HG02588 (cell line): ENCODE results near the gene USHBP1.
A peak's percentile ranks its signal among the peaks of the same experiment; 100 is the strongest.

ENCODE experiments used
- ATAC-seq: cut with Tn5 transposase; IDR thresholded peaks from one replicate; pipeline ENCODE4 v1.9.1; 2021; ENCODE audit warnings: mild to moderate bottlenecking, moderate library complexity; ENCODE audit not compliant: unreplicated experiment

The USHBP1 gene

DNA sequence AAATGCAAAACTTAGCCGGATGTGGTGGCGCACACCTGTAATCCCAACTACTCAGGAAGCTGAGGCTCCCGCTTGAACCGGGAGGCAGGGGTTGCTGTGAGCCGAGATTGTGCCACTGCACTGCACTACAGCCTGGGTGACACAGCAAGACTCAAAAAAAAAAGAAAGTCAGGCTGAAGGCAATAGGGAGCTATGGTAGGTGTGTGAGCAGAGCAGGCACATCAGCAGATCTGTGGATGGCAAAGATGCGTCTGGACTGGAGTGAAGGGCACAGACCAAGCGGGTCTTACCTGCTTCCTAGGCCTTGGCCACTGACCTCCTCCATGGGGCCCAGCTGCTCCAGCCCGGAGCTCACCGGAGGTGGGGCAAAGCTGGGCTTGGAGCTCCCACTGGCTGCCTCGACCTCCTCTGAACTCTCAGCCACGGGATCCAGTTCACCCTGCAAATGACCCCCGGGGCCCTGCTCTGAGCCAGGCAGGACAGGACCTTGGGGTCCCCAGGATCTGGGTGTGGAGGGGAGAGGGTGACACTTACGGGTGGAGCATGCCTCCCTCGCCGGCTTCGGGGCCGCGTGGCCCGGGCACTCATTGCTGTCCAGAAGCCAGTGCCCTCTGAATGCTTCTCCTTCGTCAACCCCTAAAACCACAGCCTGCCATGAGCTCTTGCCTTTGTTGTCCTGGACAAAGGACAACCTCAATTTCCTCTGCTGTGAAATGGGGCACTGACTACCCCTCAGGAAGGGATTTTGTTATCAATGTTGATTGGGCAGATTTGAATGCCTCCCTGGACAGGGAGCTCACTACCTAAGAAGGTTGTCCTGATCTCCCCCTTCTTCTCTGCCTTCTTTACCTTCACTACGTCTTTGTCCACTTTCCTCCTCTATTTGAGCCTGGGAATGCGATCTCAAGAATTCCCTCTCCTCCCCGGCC lies 569 bp downstream of the USHBP1 start:
- no peak for ATAC-seq

DNA sequence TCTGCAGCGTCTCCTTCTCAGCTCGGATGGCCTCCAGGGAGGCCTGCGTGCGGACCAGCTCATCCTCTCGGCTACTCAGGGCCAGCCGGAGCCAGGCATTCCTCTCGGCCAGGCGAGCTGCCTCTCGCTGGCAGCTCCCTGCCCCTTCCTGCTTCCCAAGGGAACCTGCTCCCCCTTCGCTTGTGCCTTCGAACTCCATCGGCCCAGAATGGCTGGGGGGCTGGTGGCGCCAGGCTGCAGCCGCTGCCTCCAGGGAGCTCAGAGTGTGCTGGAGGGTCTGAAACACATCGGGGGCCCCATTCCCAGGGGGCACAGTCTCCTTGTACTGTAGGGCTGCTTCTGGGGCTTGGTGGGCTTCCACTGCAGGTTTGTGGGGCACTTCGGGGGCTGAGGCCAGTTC lies 2.0 kb downstream of the USHBP1 start:
- ATAC-seq = no peak

DNA sequence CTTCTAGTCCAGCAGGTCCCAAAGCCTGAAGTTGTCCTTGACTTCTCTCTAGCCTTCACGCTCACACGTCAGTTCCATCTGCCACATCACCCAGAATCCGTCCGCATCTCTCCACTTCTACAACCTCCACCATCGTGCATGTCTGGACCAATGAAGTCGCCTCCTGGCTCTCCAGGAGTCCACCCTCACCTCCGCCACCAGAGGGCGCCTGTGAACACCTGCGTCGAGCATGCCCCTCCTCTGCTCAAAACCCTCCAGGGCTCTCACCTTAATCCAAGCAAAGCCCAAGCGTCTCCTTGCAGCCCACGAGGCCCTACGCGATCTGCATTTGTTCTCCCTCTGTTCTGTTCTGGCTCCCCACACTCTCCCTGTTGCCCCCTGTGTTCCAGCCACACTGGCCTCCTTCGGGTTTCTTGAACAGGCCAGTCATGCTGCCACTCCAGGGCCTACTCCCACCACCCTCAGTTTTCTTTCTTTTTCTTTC lies 3.7 kb downstream of the USHBP1 start:
- peak; percentile 75 for ATAC-seq

DNA sequence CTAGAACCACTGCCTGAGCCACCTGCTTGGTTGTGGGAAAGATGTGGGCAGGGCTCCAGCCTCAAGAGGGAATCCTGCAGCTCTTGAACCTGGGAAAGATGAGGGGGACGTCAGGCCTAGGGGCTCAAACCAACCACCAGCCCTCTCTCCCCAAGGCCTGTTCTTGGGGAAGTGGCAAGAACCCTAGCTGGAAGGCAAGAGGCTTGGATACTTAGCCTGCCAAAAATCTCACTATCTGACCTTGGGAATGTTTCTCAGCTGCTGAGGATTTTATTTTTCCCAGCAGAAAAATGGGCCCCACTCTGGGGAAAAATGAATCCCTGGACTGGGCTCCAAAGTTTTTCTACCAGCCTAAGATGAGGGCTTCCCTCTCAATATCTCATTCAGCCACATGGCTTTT lies 4.6 kb downstream of the USHBP1 start:
- no peak for ATAC-seq

DNA sequence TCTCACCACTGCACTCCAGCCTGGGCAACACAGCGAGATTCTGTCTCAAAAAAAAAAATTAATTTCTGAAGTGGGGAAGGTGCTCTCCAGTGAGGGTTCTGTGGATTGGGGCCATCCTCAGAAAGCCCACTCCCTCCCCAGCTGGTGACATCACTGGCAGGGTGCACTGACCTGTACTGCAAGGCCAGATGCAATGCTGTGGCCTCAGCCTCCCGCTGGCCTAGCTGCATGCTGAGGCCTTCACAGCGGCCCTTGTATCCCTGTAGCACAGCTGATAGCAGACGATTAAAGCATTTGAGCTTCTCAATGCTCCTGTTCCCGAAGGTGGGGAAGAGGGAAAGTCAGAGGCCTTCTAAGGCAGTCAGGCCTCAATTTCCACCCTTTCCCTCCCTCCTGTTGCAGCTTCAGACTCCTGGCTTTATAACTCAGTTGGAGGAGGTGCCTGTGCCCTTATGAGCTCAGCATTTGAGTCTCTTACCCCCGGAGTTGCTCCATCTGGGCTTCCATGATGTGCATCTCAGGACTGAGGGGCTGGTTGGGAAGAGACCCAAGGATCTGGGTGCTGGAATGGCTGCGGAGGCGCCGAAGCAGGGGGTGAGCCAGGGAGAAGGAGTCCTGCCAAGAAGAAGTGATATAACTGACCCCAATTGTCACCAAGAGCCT lies 5.3 kb downstream of the USHBP1 start:
- ATAC-seq = no peak

DNA sequence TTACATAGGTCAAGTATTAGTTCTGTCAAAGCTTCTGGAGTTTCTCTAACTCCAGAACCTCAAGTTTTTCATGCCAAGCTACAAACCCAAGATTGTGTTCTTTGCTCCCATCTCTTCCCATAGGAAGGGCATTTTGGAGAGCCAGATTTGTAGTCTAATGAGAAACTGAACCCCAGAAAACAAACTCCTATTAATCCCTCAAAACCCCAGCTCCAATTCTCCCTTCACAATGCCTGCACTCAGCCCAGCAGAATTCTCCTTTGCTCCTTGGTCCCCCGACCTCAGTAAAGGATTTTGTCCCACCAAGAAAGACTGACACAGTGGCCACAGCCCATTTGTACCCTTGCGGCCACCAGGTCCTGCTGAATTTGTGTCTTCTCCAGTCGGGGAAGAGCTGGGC lies 8.4 kb downstream of the USHBP1 start:
- ATAC-seq = no peak

DNA sequence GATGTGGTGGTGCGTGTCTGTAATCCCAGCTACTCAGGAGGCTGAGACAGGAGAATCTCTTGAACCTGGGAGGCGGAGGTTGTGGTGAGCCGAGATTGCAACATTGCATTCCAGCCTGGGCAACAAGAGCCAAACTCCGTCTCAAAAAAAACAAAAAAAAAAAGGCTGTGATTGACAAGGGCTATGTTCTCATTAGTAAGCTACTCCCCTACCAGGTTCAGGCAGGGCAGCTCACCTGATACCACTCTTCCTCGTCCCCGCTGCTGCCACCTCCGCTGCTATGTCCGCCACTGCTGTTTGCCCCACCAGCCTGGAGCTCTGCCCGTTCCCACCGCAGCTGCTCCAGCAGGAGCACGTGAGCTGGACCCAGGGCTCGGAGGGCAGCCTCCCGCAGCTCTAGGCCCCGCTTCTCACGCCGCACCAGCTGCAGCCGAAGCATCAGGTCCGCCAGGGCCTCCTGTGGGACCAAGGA lies 9.4 kb downstream of the USHBP1 start:
- ATAC-seq = no peak

DNA sequence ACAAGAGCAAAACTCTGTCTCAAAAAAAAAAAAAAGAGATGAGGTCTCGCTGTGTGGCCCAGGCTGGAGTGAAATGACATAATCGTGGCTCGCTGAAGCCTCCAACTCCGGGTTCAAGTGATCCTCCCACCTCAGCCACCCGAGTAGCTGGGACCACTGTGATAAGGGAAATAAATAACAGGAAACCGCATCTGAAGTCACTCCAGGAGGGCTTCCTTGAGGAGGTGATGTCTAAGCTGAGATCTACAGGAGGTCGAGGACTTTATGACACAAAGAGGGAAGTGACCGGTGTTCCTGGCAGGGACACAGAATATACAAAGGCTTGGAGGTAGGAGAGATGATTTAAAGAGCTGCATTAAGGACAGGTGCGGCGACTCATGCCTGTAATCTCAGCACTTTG lies 9.9 kb downstream of the USHBP1 start:
- ATAC-seq = no peak

DNA sequence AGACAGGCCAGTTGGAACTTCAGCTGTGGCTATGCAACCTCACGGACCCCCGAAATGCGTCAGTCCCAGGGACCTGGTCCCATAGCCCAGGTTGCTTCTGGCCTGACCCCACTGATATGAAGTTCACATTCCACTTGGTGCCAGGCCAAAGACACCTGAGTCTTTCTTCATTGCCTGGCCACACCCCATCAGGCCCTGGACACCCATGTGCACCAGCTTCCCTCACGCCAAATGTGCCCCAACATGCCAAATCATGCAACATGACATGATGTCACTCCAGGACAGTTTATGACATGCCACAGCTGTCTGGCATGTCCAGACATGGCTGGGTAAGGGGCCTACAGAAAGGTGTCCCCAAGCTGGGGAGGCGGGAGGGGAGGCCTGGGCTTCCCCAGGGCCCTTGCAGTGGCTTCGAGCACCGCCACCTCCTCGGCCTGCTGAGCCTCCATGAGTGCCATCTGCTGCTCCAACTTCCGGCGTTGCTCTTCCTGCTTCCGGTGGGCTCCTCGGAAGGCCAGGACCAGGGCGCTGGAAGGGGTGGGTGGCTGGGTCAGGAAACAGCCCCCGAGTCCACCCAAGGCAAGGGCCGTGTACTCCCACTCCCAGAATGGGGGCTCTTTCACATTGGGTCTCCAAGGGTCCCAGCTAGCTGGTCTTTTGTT lies 14.5 kb downstream of the USHBP1 start:
- ATAC-seq = no peak

DNA sequence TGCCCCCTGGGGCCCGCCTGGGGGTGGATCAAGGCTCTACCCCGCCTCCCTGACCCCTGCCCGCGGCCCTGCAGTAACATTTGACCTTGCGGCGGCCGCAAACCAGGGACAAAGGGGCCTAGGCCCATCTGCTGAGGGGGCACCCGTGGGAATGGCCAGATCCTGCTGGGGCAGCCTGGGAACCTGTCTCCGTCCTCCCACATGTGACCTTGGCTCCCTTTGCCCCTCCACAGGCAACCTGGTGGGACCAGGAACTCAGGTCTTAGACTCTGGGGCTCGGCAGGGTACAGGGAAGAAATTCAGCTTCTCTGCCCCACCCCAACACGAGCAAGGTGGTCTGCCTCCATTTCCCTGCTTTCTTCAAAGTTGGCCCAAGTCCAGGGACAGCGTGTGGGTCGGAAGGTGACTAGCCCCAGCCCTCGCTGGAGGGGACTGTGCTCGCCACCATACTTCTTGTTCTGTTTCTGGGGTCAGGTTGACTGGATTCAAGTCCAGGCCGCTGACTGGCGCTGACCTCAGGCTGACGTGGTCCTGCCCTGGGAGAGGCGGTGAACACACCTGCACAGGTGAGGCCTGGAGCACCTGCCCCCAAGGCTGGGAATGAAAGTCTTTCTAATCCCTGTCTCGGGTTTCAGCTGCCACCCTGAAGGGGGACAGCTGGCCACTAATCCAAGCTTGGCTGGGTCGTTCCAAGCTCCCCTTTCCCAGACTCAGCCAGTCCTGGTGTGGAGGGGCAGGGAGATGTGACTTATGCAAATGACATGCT lies 16.4 kb downstream of the USHBP1 start:
- ATAC-seq = no peak

DNA sequence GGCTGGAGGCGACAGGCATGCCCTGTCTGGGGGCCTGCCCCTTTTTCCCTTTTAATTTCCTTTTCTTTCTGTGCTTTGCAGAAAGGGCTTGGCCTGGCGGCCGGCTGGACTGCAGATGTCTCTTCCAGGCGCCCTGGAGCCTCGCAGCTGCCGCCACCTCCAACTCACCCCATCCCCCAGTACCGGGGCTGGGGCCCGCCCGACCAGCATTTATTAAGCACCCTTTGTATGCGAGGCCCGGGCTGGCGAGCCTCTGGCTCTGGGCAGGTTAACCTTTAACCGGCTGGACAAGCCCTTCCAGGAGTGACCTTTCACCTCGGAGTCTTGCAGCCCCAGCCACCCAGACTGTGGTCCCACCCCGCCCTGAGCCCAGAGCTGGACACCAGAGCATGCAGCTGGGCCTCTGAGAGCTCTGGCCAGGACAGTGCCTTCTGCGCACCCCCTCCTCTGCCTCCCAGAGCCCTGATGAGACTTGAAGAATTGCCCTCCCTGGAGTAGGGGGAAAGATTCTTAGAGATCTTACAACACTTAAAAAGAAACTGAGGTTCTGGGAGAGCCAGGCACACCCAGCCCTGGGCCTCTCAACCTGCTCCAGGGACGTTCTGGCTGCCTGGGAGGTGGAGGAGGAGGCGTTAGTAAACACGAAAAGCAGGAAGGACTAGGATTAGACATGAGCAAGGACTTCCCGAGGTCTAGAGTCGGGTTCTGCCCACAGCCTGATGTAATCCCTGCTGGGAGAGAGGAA lies 17.7 kb downstream of the USHBP1 start:
- no peak for ATAC-seq

DNA sequence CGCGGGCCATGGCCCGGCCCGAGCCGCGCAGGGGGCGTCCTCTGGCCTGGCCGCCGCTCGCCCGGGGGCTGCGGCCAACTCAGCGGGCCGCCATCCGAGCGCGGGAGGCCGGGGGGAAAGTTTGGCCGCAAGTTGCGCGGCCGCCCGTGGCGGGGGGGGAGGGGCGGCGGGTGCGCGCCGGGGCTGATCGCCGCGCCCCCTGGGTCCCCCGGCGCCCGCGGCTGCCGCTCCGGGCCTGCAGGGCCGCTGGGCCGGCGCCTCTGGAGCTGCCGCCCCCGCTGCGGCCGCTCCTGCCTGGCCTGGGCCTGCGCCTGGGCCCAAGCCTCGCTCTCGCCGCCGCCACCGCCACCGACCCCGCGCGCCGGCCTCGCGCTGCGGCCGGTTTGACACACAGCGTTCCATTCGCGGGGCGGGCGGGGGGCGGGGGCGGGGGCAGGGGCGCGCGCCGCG lies 19.0 kb downstream of the USHBP1 start, which contains the start of gene NR2F6:
NR2F6 (minus strand) TSS at position 385 of the 450 bp plus-strand sequence. CDS start 699 bp downstream, outside the sequence.
- no peak for ATAC-seq

DNA sequence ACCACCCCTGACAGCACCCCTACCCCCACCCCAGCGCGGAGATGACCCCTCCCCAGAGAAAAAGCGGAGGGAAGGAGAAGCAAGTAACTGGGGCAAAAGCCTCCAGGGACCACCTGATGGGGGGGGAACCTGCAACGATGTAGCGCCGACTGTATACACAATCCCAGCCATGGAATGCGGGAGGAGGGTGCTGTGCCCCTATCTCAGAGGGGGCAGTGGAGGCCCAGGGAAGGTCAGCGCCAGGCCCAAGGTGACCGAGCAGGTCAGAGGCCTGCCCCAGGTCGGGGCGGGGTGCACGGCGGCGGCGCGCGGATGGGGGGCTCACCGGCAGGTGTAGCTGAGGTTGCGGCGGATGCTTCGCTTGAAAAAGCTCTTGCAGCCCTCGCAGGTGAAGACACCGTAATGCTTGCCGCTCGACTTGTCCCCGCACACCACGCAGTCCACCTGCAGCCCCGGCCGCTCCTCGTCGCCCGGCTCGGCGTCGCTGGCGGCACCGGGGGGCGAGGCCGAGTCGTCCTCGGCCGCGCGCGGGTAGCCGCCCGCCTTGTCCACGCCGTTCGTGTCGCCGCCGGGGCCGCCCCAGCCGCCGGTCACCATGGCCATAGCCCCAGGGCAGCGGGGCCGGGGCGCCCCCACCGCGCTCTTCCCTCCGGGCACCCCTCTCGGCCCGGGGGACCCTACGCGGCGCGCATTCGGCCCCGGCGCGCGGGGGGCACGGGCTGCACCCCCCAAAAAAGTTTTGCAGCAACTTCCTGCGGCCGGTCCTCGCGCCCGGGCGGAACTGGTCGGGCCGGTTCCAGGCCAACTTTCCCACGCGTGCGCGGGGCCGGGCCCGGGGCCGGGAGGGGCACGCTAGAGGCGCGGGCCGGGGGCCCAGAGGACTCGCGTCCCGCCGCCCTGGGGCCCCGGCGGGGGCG lies 19.7 kb downstream of the USHBP1 start:
- ATAC-seq = peak; percentile 22

DNA sequence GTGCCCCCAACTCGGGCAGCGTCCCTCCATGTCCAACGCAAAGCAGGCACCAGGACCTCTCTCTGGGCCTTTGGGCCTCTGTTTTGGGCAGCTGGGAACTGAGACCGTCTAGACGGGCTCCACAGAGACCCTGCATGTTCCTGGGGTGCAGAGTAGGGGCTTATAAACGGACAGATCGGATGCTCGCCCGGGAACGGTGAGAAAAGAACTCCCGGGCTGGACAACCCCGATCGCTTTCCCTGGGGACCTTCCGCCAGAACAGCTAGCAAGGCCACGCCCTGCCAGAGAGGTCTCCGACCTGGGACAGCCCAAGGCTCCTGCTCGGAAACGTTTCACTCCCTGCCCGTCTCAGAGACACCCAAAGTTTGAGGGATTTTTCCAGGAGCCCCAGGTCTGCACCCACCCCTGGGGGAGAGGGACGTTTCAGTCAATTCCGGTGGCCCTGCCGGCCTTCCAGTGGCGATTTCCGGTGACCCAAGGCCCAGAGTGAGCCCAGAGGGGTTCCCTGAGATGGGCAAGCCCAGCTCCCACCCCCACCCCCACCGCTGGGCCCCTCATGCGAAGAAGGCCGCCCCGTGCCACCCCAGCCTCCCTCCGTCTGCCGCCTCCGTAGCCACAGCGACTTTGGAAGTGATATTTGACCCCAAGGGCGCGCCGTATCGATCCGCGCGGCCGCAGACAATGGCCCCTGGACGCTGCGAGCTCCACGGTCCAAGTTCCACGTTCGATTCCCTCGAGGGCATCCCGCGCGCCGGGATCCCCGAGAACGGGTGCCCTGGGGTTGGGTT lies 20.5 kb downstream of the USHBP1 start:
- no peak for ATAC-seq

DNA sequence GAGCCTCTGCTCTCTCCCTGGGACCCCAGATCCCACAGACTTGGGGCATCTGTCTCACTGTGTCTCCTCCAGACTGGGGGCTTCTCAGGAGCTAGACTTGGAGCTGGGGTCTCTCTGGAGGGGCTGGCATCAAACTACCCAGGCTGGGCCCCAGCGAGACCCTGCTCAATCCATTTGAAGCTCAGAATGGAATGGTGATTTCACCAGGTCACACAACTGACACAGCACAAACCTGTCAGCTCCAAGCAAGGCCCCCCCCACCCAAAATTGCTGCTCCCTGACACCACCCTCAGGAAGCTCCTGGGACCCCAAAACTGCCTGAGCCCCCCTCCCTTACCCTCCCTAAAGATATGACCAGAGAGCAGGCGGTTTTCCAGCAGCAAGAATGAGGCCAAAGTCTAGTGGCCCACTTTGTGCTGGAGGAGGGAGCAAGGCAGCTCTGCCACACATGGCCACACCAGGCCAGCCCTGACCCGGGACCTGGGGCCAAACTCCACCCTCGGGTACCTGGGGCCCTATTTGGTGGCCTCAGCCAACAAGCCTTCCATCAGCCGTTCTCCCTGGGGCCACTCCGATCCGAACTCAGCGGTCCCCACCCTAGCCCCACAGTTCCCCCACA lies 21.2 kb downstream of the USHBP1 start:
- ATAC-seq = no peak

DNA sequence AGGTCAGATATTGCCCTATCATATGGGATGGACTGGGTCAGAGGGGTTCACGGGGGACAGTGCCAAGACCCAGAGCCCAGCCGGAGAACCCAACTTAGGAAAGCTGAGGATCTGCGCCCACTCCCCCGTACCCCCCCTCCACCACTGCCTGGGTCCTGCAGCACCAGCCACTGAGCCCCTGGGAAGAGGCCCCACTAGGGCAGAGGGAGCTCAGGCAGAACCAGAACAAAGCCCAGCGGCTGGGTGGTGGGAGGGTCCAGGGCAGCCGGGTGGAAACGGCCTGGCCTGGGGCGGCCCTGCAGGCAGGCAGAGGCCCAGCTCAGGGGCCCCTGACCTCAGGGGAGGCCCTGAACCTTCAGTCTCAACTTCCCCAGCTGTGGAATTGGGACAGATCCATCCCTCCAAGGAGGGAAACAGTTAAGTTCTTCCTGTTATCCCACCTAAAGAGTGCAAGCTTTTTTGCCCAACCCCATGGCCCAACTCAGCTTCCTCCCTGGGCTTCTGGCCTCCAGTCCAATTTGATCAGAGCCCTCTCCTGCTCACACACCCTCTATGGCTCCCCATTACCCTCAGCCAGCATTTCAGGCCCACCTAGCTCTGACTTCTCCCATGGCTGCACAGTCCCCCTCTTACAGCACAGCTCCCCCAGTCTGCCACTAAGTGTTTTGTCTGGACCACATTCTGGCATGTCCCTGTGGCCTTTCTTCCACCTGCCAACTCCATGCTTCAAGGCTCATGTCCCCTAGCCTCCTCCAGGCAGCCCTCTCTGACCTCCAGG lies 21.9 kb downstream of the USHBP1 start:
- no peak for ATAC-seq
